Measurements from ENCODE around the gene VAT1L. TPM values are rescaled to one million over a fixed set of nuclear protein-coding genes. Genes with fewer than 3 reads are reported as not detected.
A peak's percentile ranks its signal among the peaks of the same experiment; 100 is the strongest.

VAT1L gene
- total RNA-seq, 2 donors from 2014 or later: 0.33 to 2.3 TPM

- no peak for ATAC-seq
- intact Hi-C loops (cut with DNase I): no loop called here
- WGBS, 2 donors: 39 to 45% methylated on average over 3 of the region's 3 CpGs
- no peaks in the 10 kb centered on the region for H3K9me3 ChIP-seq
- no peak overlapping the region for H3K4me3 ChIP-seq
- H3K4me1 ChIP-seq: no peaks in the 10 kb centered on the region
- H3K27ac ChIP-seq: no peak overlapping the region
- TF ChIP-seq POLR2A (IDR thresholded peaks at IDR 0.05) (no peak), CTCF (IDR thresholded peaks at IDR 0.05) (no peak)
- no peaks in the 10 kb centered on the region for H3K27me3 ChIP-seq
- H3K36me3 ChIP-seq (replicated peaks in 1 of 2; ENCODE audit: insufficient read depth in 1 of 2, low read depth in 2 of 2): no peaks in the 10 kb centered on the region
- no peak for DNase-seq
Measured at GRCh38 chr16:77897129-77897437, 108.7 kb downstream of the VAT1L start.

GRCh38 chr16:77897831-77898605 lies 109.7 kb downstream of the VAT1L start:
- H3K27me3 ChIP-seq: no peaks in the 10 kb centered on the region
- whole genome bisulfite sequencing, 2 donors: 36 to 55% methylated on average over 4 of the region's 4 CpGs
- TF ChIP-seq POLR2A (IDR thresholded peaks at IDR 0.05) (no peak), CTCF (IDR thresholded peaks at IDR 0.05) (no peak)
- H3K27ac ChIP-seq: no peak overlapping the region
- no peaks in the 10 kb centered on the region for H3K4me1 ChIP-seq
- H3K4me3 ChIP-seq: no peak overlapping the region
- H3K9me3 ChIP-seq: no peaks in the 10 kb centered on the region
- H3K36me3 ChIP-seq (replicated peaks in 1 of 2; ENCODE audit: insufficient read depth in 1 of 2, low read depth in 2 of 2): no peaks in the 10 kb centered on the region
- DNase-seq (no peak), ATAC-seq (no peak)
- intact Hi-C loops (cut with DNase I): no loop called here

- intact Hi-C loops (cut with DNase I): no loop called here
- no peaks in the 10 kb centered on the region for H3K36me3 ChIP-seq (replicated peaks in 1 of 2; ENCODE audit: insufficient read depth in 1 of 2, low read depth in 2 of 2)
- peak in 2 of 4 donors; percentile 10 to 28 for DNase-seq
Measured at GRCh38 chr16:77898671-77899211, 110.4 kb downstream of the VAT1L start.

GRCh38 chr16:77899416-77899815 lies 111.1 kb downstream of the VAT1L start:
- intact Hi-C loops (cut with DNase I): no loop called here

More at GRCh38 chr16:77898671-77899211, 110.4 kb downstream of the VAT1L start:
- Histone ChIP-seq H3K4me3 (no peak overlapping the region), H3K9me3 (no peaks in the 10 kb centered on the region), H3K27me3 (no peaks in the 10 kb centered on the region), H3K4me1 (no peaks in the 10 kb centered on the region), H3K27ac (no peak overlapping the region)
- WGBS, 2 donors: 17 to 33% methylated on average over 2 of the region's 2 CpGs
- no peak for ATAC-seq
- TF ChIP-seq POLR2A (IDR thresholded peaks at IDR 0.05) (no peak), CTCF (IDR thresholded peaks at IDR 0.05) (no peak)

More at GRCh38 chr16:77899416-77899815, 111.1 kb downstream of the VAT1L start:
- 71 to 80% methylated on average over 3 of the region's 3 CpGs for WGBS, 2 donors
- H3K27me3 ChIP-seq: no peaks in the 10 kb centered on the region
- H3K4me1 ChIP-seq: no peaks in the 10 kb centered on the region
- no peak for DNase-seq
- H3K9me3 ChIP-seq: no peaks in the 10 kb centered on the region
- ATAC-seq: no peak
- no peaks in the 10 kb centered on the region for H3K36me3 ChIP-seq (replicated peaks in 1 of 2; ENCODE audit: insufficient read depth in 1 of 2, low read depth in 2 of 2)
- H3K27ac ChIP-seq: no peak overlapping the region
- H3K4me3 ChIP-seq: no peak overlapping the region
- TF ChIP-seq CTCF (IDR thresholded peaks at IDR 0.05): no peak
- no peak for TF ChIP-seq POLR2A (IDR thresholded peaks at IDR 0.05)
